Thoracic aorta (tissue), 2 donors: ENCODE results near the gene HINT2. TPM values are rescaled to one million over a fixed set of nuclear protein-coding genes. Genes with fewer than 3 reads are reported as not detected.

Experiments
- ATAC-seq: fragments of 150-250 bp; one replicate; pipeline ENCODE4 v1.8.0; 2017; ENCODE audit warnings: low read depth; ENCODE audit not compliant: insufficient number of reproducible peaks, low FRiP score
- DNase-seq: peaks from one replicate; pipeline ENCODE4 v3.0.0-alpha.2; 2020; ENCODE audit warnings: low spot score
- H3K27ac ChIP-seq, 2 donors: fragments of 200-600 bp; sonication (generic); 1 replicate in 1 of 2; 2 replicates in 1 of 2; pipeline ENCODE4 v1.5.1; 2016; ENCODE audit warnings: mild to moderate bottlenecking in 2 of 2, moderate library complexity in 2 of 2
- H3K27me3 ChIP-seq: fragments of 200-600 bp; sonication (generic); replicated peaks from 2 replicates; pipeline ENCODE4 v1.6.0; 2016; ENCODE audit warnings: mild to moderate bottlenecking; ENCODE audit not compliant: insufficient read depth
- H3K36me3 ChIP-seq: fragments of 200-600 bp; sonication (generic); one replicate; pipeline ENCODE4 v1.5.1; 2016
- H3K4me1 ChIP-seq, 2 donors: fragments of 200-600 bp; sonication (generic); 1 replicate in 1 of 2; 2 replicates in 1 of 2; pipeline versions ENCODE4 v1.5.1 to v1.6.0; 2016; ENCODE audit warnings: low read depth in 2 of 2, mild to moderate bottlenecking in 1 of 2; ENCODE audit not compliant: control insufficient read depth in 1 of 2
- H3K4me3 ChIP-seq: fragments of 200-600 bp; sonication (generic); 2 replicates; pipeline ENCODE4 v1.5.1; 2016; ENCODE audit warnings: mild to moderate bottlenecking
- H3K9me3 ChIP-seq: fragments of 200-600 bp; sonication (generic); 2 replicates; pipeline ENCODE4 v1.5.1; 2016
- total RNA-seq, 2 donors: library from RNA; depleted of rRNA; stranded (reverse); fragments of >200 nt; gene quantifications; one replicate each; pipeline versions ENCODE4 v1.1.0 to v1.2.3, GENCODE V29; 2016
- TF ChIP-seq, protein P1 (sequence below): fragments of 200-600 bp; sonication (generic); IDR thresholded peaks from one replicate; pipeline ENCODE4 v1.5.1; 2019; ENCODE audit warnings: antibody characterized with exemption

Gene HINT2
- total RNA-seq, 2 donors from 2014 or later = 18.4 to 45.4 TPM

DNA sequence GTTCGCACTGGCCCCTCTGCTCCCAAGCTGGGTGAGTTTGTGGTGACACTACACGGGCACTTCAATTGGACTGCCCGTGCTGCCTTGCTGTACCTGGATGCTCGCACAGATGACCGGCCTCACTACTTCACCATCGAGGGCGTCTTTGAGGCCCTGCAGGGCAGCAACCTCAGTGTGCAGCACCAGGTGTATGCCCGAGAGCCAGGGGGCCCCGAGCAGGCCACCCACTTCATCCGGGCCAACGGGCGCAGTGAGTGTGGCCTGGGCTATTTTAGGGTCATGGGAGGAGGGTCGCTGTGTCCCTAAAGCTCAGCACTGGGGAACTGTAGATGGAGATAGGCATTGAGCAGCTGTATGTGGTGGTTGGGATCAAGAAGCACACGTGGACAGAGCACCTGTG lies 22.0 kb downstream of the HINT2 start:
- ATAC-seq (no peak), DNase-seq (no peak)
- Histone ChIP-seq H3K4me1 (peaks cover 23 to 52% of the 10 kb centered on the region in 2 donors), H3K27me3 (no peaks in the 10 kb centered on the region), H3K4me3 (peak overlapping the region; percentile 77), H3K9me3 (no peaks in the 10 kb centered on the region), H3K36me3 (no peaks in the 10 kb centered on the region), H3K27ac (peak overlapping the region in 1 of 2 donors; percentile 71)
- TF ChIP-seq, protein P1, sequence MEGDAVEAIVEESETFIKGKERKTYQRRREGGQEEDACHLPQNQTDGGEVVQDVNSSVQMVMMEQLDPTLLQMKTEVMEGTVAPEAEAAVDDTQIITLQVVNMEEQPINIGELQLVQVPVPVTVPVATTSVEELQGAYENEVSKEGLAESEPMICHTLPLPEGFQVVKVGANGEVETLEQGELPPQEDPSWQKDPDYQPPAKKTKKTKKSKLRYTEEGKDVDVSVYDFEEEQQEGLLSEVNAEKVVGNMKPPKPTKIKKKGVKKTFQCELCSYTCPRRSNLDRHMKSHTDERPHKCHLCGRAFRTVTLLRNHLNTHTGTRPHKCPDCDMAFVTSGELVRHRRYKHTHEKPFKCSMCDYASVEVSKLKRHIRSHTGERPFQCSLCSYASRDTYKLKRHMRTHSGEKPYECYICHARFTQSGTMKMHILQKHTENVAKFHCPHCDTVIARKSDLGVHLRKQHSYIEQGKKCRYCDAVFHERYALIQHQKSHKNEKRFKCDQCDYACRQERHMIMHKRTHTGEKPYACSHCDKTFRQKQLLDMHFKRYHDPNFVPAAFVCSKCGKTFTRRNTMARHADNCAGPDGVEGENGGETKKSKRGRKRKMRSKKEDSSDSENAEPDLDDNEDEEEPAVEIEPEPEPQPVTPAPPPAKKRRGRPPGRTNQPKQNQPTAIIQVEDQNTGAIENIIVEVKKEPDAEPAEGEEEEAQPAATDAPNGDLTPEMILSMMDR = no peak

- peak overlapping the region; percentile 77 for H3K4me3 ChIP-seq
- no peaks in the 10 kb centered on the region for H3K27me3 ChIP-seq
- no peaks in the 10 kb centered on the region for H3K9me3 ChIP-seq
- peak overlapping the region; percentile 56 to 64 for H3K27ac ChIP-seq
- DNase-seq (no peak), ATAC-seq (no peak)
- peaks cover 19 to 46% of the 10 kb centered on the region in 2 donors for H3K4me1 ChIP-seq
- TF ChIP-seq, protein P1 = no peak
- H3K36me3 ChIP-seq = no peaks in the 10 kb centered on the region
These were observed 22.6 kb downstream of the HINT2 start for GRCh38 chr9:35792024-35792813.

- DNase-seq = no peak
- no peak for ATAC-seq
- H3K36me3 ChIP-seq = no peaks in the 10 kb centered on the region
- H3K4me1 ChIP-seq = peaks cover 19 to 46% of the 10 kb centered on the region in 2 donors
- H3K4me3 ChIP-seq = peak within 1 kb of the TSS; percentile 77
- H3K9me3 ChIP-seq = no peaks in the 10 kb centered on the region
- H3K27ac ChIP-seq = peak within 1 kb of the TSS; percentile 69 to 80
- TF ChIP-seq, protein P1 = no peak
- no peaks in the 10 kb centered on the region for H3K27me3 ChIP-seq
These were observed 23.4 kb downstream of the HINT2 start, which contains the start of gene NPR2 for GRCh38 chr9:35791297-35791921. Gene NPR2, plus strand, starts transcription at chr9:35791591. Its CDS starts 818 bp downstream, at chr9:35792409.

DNA sequence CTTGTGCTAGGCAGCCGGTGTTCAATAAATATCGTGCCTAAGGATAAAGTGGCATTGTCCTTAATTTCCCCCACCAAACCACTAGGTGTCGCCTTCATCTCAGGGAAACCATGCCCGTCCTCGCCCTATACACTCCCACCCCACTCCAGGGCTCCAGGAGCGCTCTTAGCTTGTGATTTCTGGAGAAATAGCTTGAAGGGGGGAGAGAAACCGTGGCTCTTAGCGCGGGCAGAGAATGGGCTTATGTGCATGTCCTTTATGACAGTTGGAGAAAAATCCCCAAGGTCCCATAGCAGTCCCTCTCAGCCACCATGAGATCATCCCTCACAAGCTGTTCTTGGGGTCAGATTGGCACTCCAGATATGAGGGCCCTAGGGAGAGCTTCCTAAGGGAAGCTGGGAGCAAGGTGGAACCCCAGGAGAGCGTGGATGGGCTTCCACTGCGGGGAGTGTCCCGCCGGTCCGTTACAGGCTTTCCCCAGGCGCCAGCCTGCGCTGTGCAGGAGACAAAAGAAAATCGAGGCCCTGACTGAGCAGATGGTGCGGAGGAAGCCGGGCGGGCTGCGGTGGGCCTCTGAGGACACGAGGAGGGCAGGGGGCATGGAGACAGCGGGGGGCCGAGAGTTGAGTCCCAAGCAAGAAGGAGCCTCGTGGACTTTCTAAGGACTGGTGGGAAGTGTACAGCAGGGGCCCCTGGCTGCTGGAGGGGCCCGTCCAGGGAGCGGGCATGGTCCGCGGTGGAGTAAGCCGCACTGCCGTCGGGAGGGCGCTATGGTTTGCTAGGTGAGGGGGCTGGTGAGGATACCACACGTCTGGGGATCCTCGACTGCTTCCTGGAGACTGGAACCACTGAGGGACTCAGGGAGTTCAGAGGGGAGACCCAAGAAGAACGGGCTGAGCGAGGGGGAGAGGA lies 24.2 kb downstream of the HINT2 start:
- H3K27me3 ChIP-seq = no peaks in the 10 kb centered on the region
- H3K4me3 ChIP-seq = peak overlapping the region; percentile 77
- H3K27ac ChIP-seq = peak overlapping the region; percentile 69 to 80
- peaks cover 19 to 44% of the 10 kb centered on the region in 2 donors for H3K4me1 ChIP-seq
- TF ChIP-seq, protein P1 = peak; percentile 84
- ATAC-seq (peak; percentile 63), DNase-seq (peak; percentile 36)
- no peaks in the 10 kb centered on the region for H3K36me3 ChIP-seq
- H3K9me3 ChIP-seq = no peaks in the 10 kb centered on the region
